GM15510 (cell line): ENCODE data around the gene TEX44.

Experiments
- POLR2A ChIP-seq: IDR thresholded peaks from 3 replicates; pipeline ENCODE4 v1.6.1; 2011; ENCODE audit warnings: borderline replicate concordance; ENCODE audit not compliant: insufficient read length; ENCODE audit errors: extremely low read depth

Gene TEX44

DNA sequence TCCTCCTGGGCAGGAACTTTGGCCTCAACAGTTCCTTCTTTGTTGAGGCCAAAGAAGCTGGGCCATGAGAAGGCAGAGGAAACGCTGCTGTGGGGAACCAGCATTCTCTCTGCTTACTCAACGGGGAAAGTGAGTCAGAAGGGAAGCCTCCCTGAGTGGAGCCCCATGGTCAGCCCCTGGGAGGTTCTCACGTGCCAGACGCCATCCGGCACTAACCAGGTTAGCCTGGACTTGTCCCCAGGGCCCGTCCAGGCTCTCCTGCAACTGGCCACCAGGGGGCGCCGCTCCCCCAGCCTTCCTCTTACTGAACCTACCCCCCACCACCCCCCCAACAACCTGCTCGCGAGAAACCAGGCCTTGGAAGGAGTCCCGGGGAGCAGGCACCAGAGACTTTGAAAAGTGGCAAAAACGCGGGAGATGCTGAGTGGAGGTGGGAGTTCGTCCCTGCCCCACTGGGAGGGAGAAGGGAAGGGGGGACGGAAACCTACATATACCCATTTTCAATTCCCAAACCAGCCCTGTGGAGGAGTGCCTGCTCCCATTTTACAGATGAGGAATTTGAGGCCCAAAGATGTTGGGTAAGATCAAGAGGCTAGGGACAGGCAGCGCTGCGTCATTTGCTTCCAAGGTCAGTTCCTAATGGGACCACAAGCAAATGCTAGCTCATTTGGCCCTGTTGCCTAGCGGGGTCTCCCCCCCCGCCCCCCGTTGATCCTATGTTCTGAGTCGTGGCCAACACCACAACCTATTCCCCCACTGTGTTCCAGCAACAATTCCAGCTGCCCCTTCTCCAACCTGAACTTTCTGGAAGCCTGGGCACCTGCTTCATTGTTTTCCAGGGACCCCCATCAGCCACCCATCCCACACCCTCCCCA, 20.0 kb downstream of the TEX44 start:
- TF ChIP-seq POLR2A: peak; percentile 43

DNA sequence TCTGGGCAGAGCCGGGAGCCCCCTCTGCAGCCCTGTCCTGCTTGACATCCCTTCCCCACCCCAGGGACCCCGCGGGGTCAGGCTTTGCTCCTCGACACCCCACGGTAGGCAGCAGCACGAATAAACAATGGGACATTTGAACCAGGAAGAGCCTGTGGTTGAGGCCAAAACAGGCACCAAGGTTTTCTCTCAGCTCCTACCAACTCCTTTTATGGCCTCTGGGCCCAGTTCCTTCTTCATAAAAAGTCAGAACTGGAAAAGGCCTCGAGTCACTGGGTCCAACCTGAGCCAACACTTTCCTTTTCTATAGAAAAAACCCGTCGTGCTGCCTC, 20.6 kb downstream of the TEX44 start:
- TF ChIP-seq POLR2A: no peak

- TF ChIP-seq POLR2A: peak; percentile 90
Measured at GRCh38 chr2:231613663-231614558, 21.2 kb downstream of the TEX44 start.

- peak; percentile 35 for TF ChIP-seq POLR2A
Measured at GRCh38 chr2:231614559-231615057, 21.9 kb downstream of the TEX44 start.

GRCh38 chr2:231615058-231615671, 22.5 kb downstream of the TEX44 start:
- TF ChIP-seq POLR2A: peak; percentile 19

GRCh38 chr2:231616296-231616695, 23.6 kb downstream of the TEX44 start:
- no peak for TF ChIP-seq POLR2A

GRCh38 chr2:231617059-231617926, 24.6 kb downstream of the TEX44 start:
- no peak for TF ChIP-seq POLR2A

- TF ChIP-seq POLR2A: no peak
Measured at GRCh38 chr2:231621051-231621879, 28.6 kb downstream of the TEX44 start.

DNA sequence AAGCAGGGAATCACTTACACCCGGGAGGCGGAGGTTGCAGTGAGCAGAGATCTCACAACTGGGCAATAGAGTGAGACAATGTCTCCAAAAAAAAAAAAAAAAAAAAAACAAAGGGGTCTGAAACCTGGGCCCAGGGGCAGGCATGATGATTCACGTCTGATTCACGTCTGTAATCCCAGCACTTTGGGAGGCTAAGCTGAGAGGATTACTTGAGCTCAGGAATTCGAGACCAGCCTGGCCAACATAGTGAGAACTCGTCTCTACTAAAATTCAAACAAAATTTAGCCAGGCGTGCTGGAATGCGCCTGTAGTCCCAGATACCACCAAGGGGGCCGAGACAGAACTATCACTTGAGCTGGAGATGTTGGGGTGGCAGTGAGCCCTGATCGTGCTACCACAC, 30.3 kb downstream of the TEX44 start:
- no peak for TF ChIP-seq POLR2A

- TF ChIP-seq POLR2A: no peak
Measured at GRCh38 chr2:231626449-231626848, 33.8 kb downstream of the TEX44 start.

DNA sequence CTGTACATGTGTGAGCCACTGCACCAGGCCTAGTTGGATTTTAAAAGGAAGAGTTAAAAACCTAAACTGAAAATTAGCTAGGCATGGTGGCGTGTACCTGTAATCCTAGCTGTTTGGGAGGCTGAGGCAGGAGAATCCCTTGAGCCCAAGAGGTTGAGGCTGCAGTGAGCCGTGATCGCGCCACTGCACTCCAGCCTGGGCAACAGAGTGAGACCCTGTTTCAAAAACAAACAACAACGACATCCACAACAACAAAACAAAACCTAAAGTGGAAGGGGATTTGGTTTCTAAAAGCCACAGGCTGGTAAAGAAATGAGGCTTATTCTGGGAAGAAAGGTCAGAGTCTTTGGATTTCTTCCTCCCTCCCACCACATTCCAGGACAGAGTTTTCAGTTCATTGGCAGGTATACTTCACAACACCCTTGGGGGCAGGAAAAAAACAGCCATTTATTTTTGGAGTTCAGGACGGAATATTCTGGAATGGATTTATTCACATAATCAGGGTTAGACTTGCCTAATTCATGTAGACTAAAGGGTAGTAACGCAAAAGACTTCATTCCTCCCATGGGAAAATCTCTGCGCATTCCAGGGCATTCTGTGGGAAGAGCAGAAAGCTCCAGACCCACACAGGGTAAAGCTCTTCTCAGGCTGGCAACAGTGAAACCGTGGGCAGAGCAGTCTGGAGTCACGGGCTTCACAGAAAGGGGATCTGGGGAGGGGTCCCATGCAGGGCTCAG, 34.9 kb downstream of the TEX44 start:
- no peak for TF ChIP-seq POLR2A

- no peak for TF ChIP-seq POLR2A
Measured at GRCh38 chr2:231632559-231633142, 40.0 kb downstream of the TEX44 start.
